HL-60 (cell line): Measurements from ENCODE around the gene SHISA3.
"Not testable (repeated sequence)": the region's sequence is repeated elsewhere in the genome, so short reads cannot be mapped to it uniquely, and the experiment has no call there.

Source experiments
- DNase-seq, 2 experiments: peaks; one replicate each; pipeline ENCODE4 v3.0.0-alpha.2; 2010 to 2020; ENCODE audit warnings: low read depth in 1 of 2, low spot score in 1 of 2
- H3K27ac ChIP-seq: fragments of 250-450 bp; sonication (Bioruptor Pico); replicated peaks from 2 replicates; pipeline ENCODE4 v1.5.1; 2020; ENCODE audit warnings: mild to moderate bottlenecking, moderate library complexity
- H3K27me3 ChIP-seq: fragments of 250-450 bp; sonication (Bioruptor Pico); 2 replicates; pipeline ENCODE4 v1.5.1; 2021; ENCODE audit warnings: mild to moderate bottlenecking, moderate library complexity; ENCODE audit not compliant: insufficient read depth, poor library complexity, severe bottlenecking
- H3K4me3 ChIP-seq: replicated peaks from 2 replicates; pipeline ENCODE4 v1.5.1; 2011; ENCODE audit warnings: mild to moderate bottlenecking, control low read depth, low read length; ENCODE audit not compliant: insufficient read depth
- CTCF ChIP-seq: IDR thresholded peaks from one replicate; pipeline ENCODE4 v1.5.1; 2011; ENCODE audit warnings: low read length, control low read depth, inconsistent platforms; ENCODE audit not compliant: insufficient read depth
- GABPA ChIP-seq: IDR thresholded peaks from 2 replicates; pipeline ENCODE4 v1.6.1; 2012; ENCODE audit warnings: low read depth
- POLR2AphosphoS5 ChIP-seq: IDR thresholded peaks from 2 replicates; pipeline ENCODE4 v1.6.1; 2012; ENCODE audit warnings: low read depth
- REST ChIP-seq: IDR thresholded peaks from 2 replicates; pipeline ENCODE4 v1.6.1; 2012; ENCODE audit warnings: low read depth; ENCODE audit not compliant: insufficient replicate concordance
- SPI1 ChIP-seq: IDR thresholded peaks from 2 replicates; pipeline ENCODE4 v1.6.1; 2012; ENCODE audit warnings: low read depth, mild to moderate bottlenecking, borderline replicate concordance

Gene SHISA3

GRCh38 chr4:42369489-42369888 lies 27.8 kb upstream of the SHISA3 start:
- DNase-seq: no peak
- H3K27ac ChIP-seq: no peak overlapping the region
- no peak overlapping the region for H3K4me3 ChIP-seq
- no peaks in the 10 kb centered on the region for H3K27me3 ChIP-seq
- TF ChIP-seq POLR2AphosphoS5 (no peak), CTCF (no peak), REST (no peak), GABPA (no peak), SPI1 (no peak)

GRCh38 chr4:42371305-42372252 lies 25.7 kb upstream of the SHISA3 start:
- peak; percentile 3 to 5 for DNase-seq
- Histone ChIP-seq H3K4me3 (no peak overlapping the region), H3K27me3 (no peaks in the 10 kb centered on the region), H3K27ac (no peak overlapping the region)
- no peak for TF ChIP-seq POLR2AphosphoS5
- no peak for TF ChIP-seq REST
- no peak for TF ChIP-seq GABPA
- TF ChIP-seq SPI1: no peak
- no peak for TF ChIP-seq CTCF

- not testable (repeated sequence) for H3K27ac ChIP-seq, H3K4me3 ChIP-seq, H3K27me3 ChIP-seq, DNase-seq
These were observed 25.0 kb upstream of the SHISA3 start for GRCh38 chr4:42372303-42372702.

- no peak for TF ChIP-seq CTCF
- TF ChIP-seq REST: no peak
- TF ChIP-seq GABPA: no peak
- TF ChIP-seq SPI1: no peak
- TF ChIP-seq POLR2AphosphoS5: no peak
- no peak overlapping the region for H3K4me3 ChIP-seq
- H3K27me3 ChIP-seq: no peaks in the 10 kb centered on the region
- H3K27ac ChIP-seq: no peak overlapping the region
- DNase-seq: no peak
These were observed 19.8 kb upstream of the SHISA3 start for GRCh38 chr4:42377497-42377896.
